Activated CD4-positive, alpha-beta T cell treated with anti-CD3 and anti-CD28 coated beads, Interleukin-2, amount 50 U/mL, for 16 hours (primary cell): ENCODE measurements around the gene PCNX3.

Experiments
- DNase-seq: peaks from one replicate; pipeline ENCODE4 v3.0.0-alpha.2; 2020

PCNX3 gene

GRCh38 chr11:65580756-65581155 is 34.8 kb upstream of the PCNX3 start:
- no peak for DNase-seq

GRCh38 chr11:65581928-65582327 is 33.6 kb upstream of the PCNX3 start:
- no peak for DNase-seq

- DNase-seq: no peak
These were observed 32.0 kb upstream of the PCNX3 start for GRCh38 chr11:65583589-65583988.

- no peak for DNase-seq
These were observed 31.5 kb upstream of the PCNX3 start for GRCh38 chr11:65584106-65584505.

- DNase-seq: no peak
These were observed 30.8 kb upstream of the PCNX3 start for GRCh38 chr11:65584723-65585171.

- DNase-seq: no peak
These were observed 30.0 kb upstream of the PCNX3 start for GRCh38 chr11:65585396-65586246.

- no peak for DNase-seq
These were observed 29.3 kb upstream of the PCNX3 start for GRCh38 chr11:65586247-65586630.

- DNase-seq: no peak
These were observed 28.9 kb upstream of the PCNX3 start for GRCh38 chr11:65586676-65587075.

- DNase-seq: peak; percentile 92
These were observed 27.1 kb upstream of the PCNX3 start for GRCh38 chr11:65588199-65589054.

GRCh38 chr11:65589444-65590239 is 25.9 kb upstream of the PCNX3 start:
- no peak for DNase-seq

- DNase-seq: no peak
These were observed 25.3 kb upstream of the PCNX3 start for GRCh38 chr11:65590240-65590738.

GRCh38 chr11:65591939-65592857 is 23.4 kb upstream of the PCNX3 start:
- no peak for DNase-seq

- DNase-seq: no peak
These were observed 22.6 kb upstream of the PCNX3 start for GRCh38 chr11:65592858-65593517.

- DNase-seq: no peak
These were observed 21.8 kb upstream of the PCNX3 start for GRCh38 chr11:65593518-65594414.

- no peak for DNase-seq
These were observed 20.4 kb upstream of the PCNX3 start for GRCh38 chr11:65595131-65595530.

- DNase-seq: no peak
These were observed 19.9 kb upstream of the PCNX3 start, which contains the start of gene KCNK7 for GRCh38 chr11:65595543-65596281. TSS of gene KCNK7 (minus strand) at chr11:65595800. CDS start at chr11:65595772, 28 bp downstream.

- no peak for DNase-seq
These were observed 19.1 kb upstream of the PCNX3 start for GRCh38 chr11:65596520-65596919.

- DNase-seq: no peak
These were observed 17.3 kb upstream of the PCNX3 start for GRCh38 chr11:65598258-65598699.
